Stimulated activated CD4-positive, alpha-beta T cell treated with anti-CD3 and anti-CD28 coated beads, Interleukin-2, amount 100 ng/mL, for 48 hours (primary cell): ENCODE results near the gene ZNF611.
"Not testable (repeated sequence)": the region's sequence is repeated elsewhere in the genome, so short reads cannot be mapped to it uniquely, and the experiment has no call there.

ENCODE experiments used
- DNase-seq, 2 donors: peaks; one replicate each; pipeline ENCODE4 v3.0.0-alpha.2; 2020

Gene ZNF611

GRCh38 chr19:52734893-52735661, at the start of gene ZNF611:
ZNF611 (minus strand) TSS chr19:52735044; CDS start chr19:52715894, 19,150 bp downstream.
- DNase-seq: peak; percentile 99

GRCh38 chr19:52782864-52783263, 48.0 kb upstream of the ZNF611 start:
- DNase-seq: not testable (repeated sequence)

GRCh38 chr19:52778811-52779210, 44.0 kb upstream of the ZNF611 start:
- DNase-seq: peak in 1 of 2 donors; percentile 6

GRCh38 chr19:52756447-52756846, 21.6 kb upstream of the ZNF611 start:
- not testable (repeated sequence) for DNase-seq

- DNase-seq: no peak
Observed at GRCh38 chr19:52749780-52750179, 14.9 kb upstream of the ZNF611 start.

- no peak for DNase-seq
Observed at GRCh38 chr19:52748336-52748950, 13.6 kb upstream of the ZNF611 start.

- not testable (repeated sequence) for DNase-seq
Observed at GRCh38 chr19:52745919-52746318, 11.1 kb upstream of the ZNF611 start.

GRCh38 chr19:52743091-52743490, 8.2 kb upstream of the ZNF611 start:
- no peak for DNase-seq

GRCh38 chr19:52742516-52742915, 7.7 kb upstream of the ZNF611 start:
- no peak for DNase-seq

GRCh38 chr19:52741951-52742485, 7.2 kb upstream of the ZNF611 start:
- no peak for DNase-seq

- DNase-seq: not testable (repeated sequence)
Observed at GRCh38 chr19:52741371-52741770, 6.5 kb upstream of the ZNF611 start.

GRCh38 chr19:52739576-52739975, 4.7 kb upstream of the ZNF611 start:
- no peak for DNase-seq

- peak in 1 of 2 donors; percentile 5 for DNase-seq
Observed at GRCh38 chr19:52735734-52736133, 890 bp upstream of the ZNF611 start.

GRCh38 chr19:52734331-52734892, 432 bp downstream of the ZNF611 start:
- peak in 1 of 2 donors; percentile 10 for DNase-seq

- not testable (repeated sequence) for DNase-seq
Observed at GRCh38 chr19:52726051-52726450, 8.8 kb downstream of the ZNF611 start.

- no peak for DNase-seq
Observed at GRCh38 chr19:52725528-52725961, 9.3 kb downstream of the ZNF611 start.

GRCh38 chr19:52724701-52725514, 9.9 kb downstream of the ZNF611 start:
- DNase-seq: no peak

- DNase-seq: not testable (repeated sequence)
Observed at GRCh38 chr19:52723907-52724598, 10.8 kb downstream of the ZNF611 start.

GRCh38 chr19:52722062-52723003, 12.5 kb downstream of the ZNF611 start:
- no peak for DNase-seq

GRCh38 chr19:52720541-52720940, 14.3 kb downstream of the ZNF611 start:
- DNase-seq: not testable (repeated sequence)

GRCh38 chr19:52716522-52716921, 18.3 kb downstream of the ZNF611 start:
- DNase-seq: no peak
